Gastroesophageal sphincter (tissue), 4 donors: ENCODE results near the gene PRRX1. TPM values are rescaled to one million over a fixed set of nuclear protein-coding genes. Genes with fewer than 3 reads are reported as not detected.
A peak's percentile ranks its signal among the peaks of the same experiment; 100 is the strongest.

Source experiments
- ATAC-seq: fragments of 150-250 bp; one replicate; pipeline ENCODE4 v1.9.1; 2016; ENCODE audit warnings: mild to moderate bottlenecking, moderate library complexity
- H3K27ac ChIP-seq, 4 donors: fragments of 200-600 bp; sonication (generic) in 3 of 4; 1 replicate in 3 of 4; 2 replicates in 1 of 4; pipeline ENCODE4 v1.5.1; 2016 to 2019
- H3K27me3 ChIP-seq: fragments of 200-600 bp; sonication (generic); one replicate; pipeline ENCODE4 v1.5.1; 2019
- H3K36me3 ChIP-seq, 2 donors: fragments of 200-600 bp; sonication (generic); one replicate each; pipeline ENCODE4 v1.5.1; 2019; ENCODE audit warnings: control low read depth in 1 of 2
- H3K4me1 ChIP-seq, 3 donors: fragments of 200-600 bp; sonication (generic); 1 replicate in 2 of 3; 2 replicates in 1 of 3; pipeline ENCODE4 v1.5.1; 2016 to 2019; ENCODE audit warnings: control low read depth in 2 of 3
- H3K4me3 ChIP-seq, 2 donors: fragments of 200-600 bp; sonication (generic); one replicate each; pipeline ENCODE4 v1.5.1; 2019; ENCODE audit warnings: mild to moderate bottlenecking in 1 of 2, moderate library complexity in 1 of 2
- H3K9me3 ChIP-seq, 3 donors: fragments of 200-600 bp; sonication (generic); one replicate each; pipeline ENCODE4 v1.5.1; 2017 to 2019; ENCODE audit warnings: control low read depth in 2 of 3
- EP300 ChIP-seq: sonication (generic); formaldehyde crosslinking; IDR thresholded peaks from one replicate; pipeline ENCODE4 v1.6.1; 2017; ENCODE audit warnings: antibody characterized with exemption, mild to moderate bottlenecking
- POLR2A ChIP-seq, 2 donors: fragments of 450-650 bp; IDR thresholded peaks; one replicate each; pipeline ENCODE4 v1.6.1; 2017; ENCODE audit warnings: antibody characterized with exemption in 2 of 2, mild to moderate bottlenecking in 2 of 2, moderate library complexity in 1 of 2
- POLR2AphosphoS5 ChIP-seq: sonication (generic); formaldehyde crosslinking; IDR thresholded peaks from one replicate; pipeline ENCODE4 v1.6.1; 2017; ENCODE audit warnings: antibody characterized with exemption
- WGBS, 2 donors: methylation state at CpG; one replicate each; pipeline ENCODE4 v1.1.5; 2018; ENCODE audit warnings: low coverage in 1 of 2; 5-methylcytosine and 5-hydroxymethylcytosine counted together
- total RNA-seq, 4 donors: library from RNA; depleted of rRNA; stranded (reverse); fragments of >200 nt; gene quantifications; one replicate each; pipeline ENCODE4 v1.1.0, GENCODE V29; 2016
- TF ChIP-seq, protein P1 (sequence below), 4 experiments: fragments of 200-600 bp in 2 of 4; fragments of 450-650 bp in 2 of 4; sonication (generic) in 1 of 4; IDR thresholded peaks; one replicate each; pipeline ENCODE4 v1.5.1; 2017 to 2019; ENCODE audit warnings: antibody characterized with exemption in 4 of 4, mild to moderate bottlenecking in 2 of 4, moderate library complexity in 2 of 4

The PRRX1 gene
- total RNA-seq, 4 donors from 2014 or later = 13.4 to 27.9 (median 21.4) TPM

DNA sequence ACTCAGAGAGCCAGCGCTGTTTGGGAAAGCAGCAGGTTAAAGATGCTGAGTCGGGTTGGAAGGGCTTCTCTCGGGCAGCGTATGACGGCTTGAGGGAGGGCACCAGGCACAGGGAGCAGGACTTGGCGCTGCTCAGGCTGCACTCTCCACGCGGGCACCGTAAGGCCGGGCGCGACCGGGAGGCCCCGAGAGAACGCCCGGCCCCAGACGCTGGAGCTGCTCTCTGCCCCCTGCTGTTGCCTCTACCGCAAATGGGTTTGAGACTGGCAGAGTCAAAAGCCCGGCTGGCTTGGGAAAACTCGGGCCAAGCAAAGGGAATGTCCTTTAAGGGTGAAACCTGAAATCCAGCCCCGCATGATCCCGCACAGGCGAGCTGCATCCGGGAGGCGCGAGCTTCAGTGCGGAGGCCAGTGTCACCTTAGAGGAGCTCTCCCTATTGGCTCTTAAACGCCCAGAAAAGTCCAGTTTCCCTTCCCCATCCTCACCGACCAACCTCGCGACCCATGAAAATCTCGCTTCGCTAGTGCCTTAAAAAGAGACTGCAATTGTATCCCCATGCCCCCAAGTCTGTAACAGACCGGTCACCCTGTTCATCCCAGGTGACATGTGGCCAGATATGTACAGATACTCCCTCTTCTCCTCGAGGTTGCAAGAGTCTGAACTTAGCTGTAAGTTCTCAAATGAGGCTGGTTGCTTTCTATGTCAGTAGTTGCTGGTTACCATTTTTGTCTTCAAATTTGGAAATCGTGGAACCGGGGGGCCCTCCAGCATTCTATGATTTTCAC is 1.1 kb downstream of the PRRX1 start:
- peak; percentile 52 for ATAC-seq
- peak overlapping the region; percentile 41 to 88 (median 81) for H3K27ac ChIP-seq
- no peaks in the 10 kb centered on the region for H3K36me3 ChIP-seq
- H3K4me1 ChIP-seq = peaks cover 0 to 53% (median 10%) of the 10 kb centered on the region in 3 donors
- WGBS, 2 donors = 56 to 76% methylated on average over 8 to 9 of the region's 37 CpGs
- H3K4me3 ChIP-seq = peak overlapping the region; percentile 62 to 64
- no peak for TF ChIP-seq POLR2A (IDR thresholded peaks at IDR 0.05)
- no peak for TF ChIP-seq POLR2AphosphoS5
- TF ChIP-seq, protein P1, sequence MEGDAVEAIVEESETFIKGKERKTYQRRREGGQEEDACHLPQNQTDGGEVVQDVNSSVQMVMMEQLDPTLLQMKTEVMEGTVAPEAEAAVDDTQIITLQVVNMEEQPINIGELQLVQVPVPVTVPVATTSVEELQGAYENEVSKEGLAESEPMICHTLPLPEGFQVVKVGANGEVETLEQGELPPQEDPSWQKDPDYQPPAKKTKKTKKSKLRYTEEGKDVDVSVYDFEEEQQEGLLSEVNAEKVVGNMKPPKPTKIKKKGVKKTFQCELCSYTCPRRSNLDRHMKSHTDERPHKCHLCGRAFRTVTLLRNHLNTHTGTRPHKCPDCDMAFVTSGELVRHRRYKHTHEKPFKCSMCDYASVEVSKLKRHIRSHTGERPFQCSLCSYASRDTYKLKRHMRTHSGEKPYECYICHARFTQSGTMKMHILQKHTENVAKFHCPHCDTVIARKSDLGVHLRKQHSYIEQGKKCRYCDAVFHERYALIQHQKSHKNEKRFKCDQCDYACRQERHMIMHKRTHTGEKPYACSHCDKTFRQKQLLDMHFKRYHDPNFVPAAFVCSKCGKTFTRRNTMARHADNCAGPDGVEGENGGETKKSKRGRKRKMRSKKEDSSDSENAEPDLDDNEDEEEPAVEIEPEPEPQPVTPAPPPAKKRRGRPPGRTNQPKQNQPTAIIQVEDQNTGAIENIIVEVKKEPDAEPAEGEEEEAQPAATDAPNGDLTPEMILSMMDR (IDR thresholded peaks at IDR 0.05) = peak in 2 of 4 experiments; percentile 14 to 49
- H3K9me3 ChIP-seq = no peaks in the 10 kb centered on the region
- peaks cover 100% of the 10 kb centered on the region for H3K27me3 ChIP-seq

DNA sequence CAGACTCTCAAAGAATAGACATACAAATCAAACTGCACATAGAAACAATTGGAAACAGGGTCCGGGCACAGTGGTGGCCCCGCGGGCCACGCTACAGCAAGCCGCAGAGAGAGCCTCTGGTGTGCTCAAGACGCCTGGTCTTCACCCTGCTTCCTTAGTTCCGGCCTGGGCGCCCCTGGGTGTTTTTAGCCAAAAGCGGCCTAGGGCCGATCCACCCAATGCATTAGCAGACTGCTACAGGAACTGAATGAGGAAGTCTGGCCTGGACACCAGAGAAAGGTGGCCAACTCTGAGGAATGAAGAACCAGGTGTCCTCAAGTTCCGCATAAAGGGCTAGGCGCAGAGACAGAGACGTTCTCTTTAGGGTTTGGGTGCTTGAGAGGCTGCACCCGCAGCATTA is 1.7 kb downstream of the PRRX1 start:
- Histone ChIP-seq H3K9me3 (no peaks in the 10 kb centered on the region), H3K36me3 (no peaks in the 10 kb centered on the region), H3K4me3 (peak overlapping the region in 1 of 2 donors; percentile 64), H3K27ac (peak overlapping the region in 2 of 4 donors; percentile 81 to 88), H3K27me3 (peaks cover 100% of the 10 kb centered on the region), H3K4me1 (peaks cover 0 to 53% (median 10%) of the 10 kb centered on the region in 3 donors)
- WGBS, 2 donors = 61 to 68% methylated on average over 5 to 8 of the region's 14 CpGs
- no peak for ATAC-seq
- TF ChIP-seq EP300 (no peak), POLR2A (IDR thresholded peaks at IDR 0.05) (no peak), POLR2AphosphoS5 (no peak)
- TF ChIP-seq, protein P1 (IDR thresholded peaks at IDR 0.05) = no peak

DNA sequence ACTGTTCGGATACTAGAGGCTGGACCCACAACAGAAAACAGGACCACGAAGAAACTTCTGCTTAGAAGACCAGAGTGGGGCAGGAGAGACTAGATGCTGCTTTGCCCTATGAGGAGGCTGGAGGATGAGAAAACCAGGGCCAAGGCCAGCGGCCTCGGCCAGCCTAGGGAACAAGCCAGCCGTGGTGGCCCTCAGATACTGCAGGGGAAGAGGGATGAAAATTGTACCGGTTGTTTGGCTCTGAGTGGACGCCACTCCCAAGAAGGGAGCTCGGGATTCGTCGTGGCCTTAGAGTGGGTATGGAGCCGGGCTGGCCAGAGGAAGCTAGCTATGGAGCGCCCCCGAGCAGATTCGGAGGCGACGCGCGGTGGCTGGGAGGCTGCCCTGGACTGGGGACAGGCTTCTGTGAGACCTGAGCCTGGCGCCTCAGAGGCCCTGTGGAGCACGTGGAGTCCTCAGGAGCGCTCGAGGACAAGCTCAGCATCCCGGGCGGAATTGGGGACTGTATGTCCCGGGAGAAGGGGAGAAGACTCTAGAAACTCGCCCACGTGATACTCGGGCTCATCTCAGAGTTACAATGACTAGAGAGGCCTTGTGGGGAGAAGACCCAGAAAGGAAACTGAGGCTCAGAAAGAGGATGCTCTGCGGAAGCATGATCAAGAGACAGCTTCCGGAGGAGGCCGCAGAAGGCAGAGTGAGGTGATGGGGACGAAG is 2.8 kb downstream of the PRRX1 start:
- no peaks in the 10 kb centered on the region for H3K9me3 ChIP-seq
- TF ChIP-seq POLR2A (IDR thresholded peaks at IDR 0.05) (no peak), EP300 (no peak), POLR2AphosphoS5 (no peak)
- TF ChIP-seq, protein P1 (IDR thresholded peaks at IDR 0.05) = no peak
- peak overlapping the region in 1 of 4 donors; percentile 3 for H3K27ac ChIP-seq
- H3K36me3 ChIP-seq = no peaks in the 10 kb centered on the region
- H3K27me3 ChIP-seq = peaks cover 100% of the 10 kb centered on the region
- WGBS, 2 donors = 27 to 39% methylated on average over 6 to 11 of the region's 32 CpGs
- H3K4me1 ChIP-seq = peaks cover 0 to 47% (median 3%) of the 10 kb centered on the region in 3 donors
- no peak for ATAC-seq
- H3K4me3 ChIP-seq = peak overlapping the region in 1 of 2 donors; percentile 13

DNA sequence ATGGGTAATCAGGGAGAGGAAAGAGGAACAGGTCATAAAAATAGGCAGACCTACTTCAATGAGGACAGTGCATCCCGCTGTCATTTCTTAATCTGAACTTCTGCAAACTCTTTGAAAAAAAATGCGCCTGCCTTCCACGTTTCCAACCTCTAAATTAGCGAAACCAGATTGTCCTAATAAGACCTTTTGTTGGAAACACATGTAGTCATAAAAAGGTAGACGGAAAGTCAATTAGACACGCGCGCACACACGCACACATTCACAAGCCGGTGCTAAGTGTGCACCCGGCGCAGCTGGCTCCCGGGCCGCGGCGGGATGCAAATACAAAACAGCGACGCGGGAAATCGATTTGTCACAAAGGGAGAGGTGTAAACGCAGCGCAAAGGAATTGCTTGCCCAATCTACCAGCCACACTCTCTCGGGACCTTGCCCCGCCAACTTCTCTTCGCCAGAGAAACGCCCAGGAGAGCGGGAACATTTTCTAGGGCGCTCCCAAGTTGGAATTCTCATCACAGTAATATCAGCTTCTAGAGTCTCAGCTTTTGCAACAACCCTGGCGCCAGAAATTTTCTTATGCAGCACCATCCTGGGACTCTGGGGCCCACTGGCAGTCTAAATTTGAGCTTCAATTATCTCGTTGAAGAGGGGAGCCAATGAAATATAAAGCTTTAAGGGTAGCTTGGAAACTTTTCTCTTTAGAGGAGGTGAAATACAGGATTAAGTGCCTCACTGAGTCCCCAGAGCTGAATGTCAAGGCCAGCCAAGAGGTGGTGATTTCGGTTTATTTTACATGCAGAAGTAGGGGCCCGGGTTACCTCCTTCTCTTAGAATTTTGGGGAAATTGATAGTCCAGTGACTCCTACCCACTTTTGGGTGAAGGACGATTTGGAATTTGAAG is 4.5 kb downstream of the PRRX1 start:
- H3K9me3 ChIP-seq = no peaks in the 10 kb centered on the region
- no peak for ATAC-seq
- peak overlapping the region in 1 of 4 donors; percentile 3 for H3K27ac ChIP-seq
- peaks cover 0 to 30% (median 3%) of the 10 kb centered on the region in 3 donors for H3K4me1 ChIP-seq
- WGBS, 2 donors = 47 to 48% methylated on average over 5 to 16 of the region's 33 CpGs
- TF ChIP-seq, protein P1 (IDR thresholded peaks at IDR 0.05) = no peak
- TF ChIP-seq POLR2AphosphoS5 (no peak), POLR2A (IDR thresholded peaks at IDR 0.05) (no peak), EP300 (no peak)
- no peak overlapping the region for H3K4me3 ChIP-seq
- no peaks in the 10 kb centered on the region for H3K36me3 ChIP-seq
- peaks cover 97% of the 10 kb centered on the region for H3K27me3 ChIP-seq
